Amygdala (tissue), 56 donors: ENCODE measurements around the gene ATP6V0A1.
A peak's percentile ranks its signal among the peaks of the same experiment; 100 is the strongest.
"Not testable (repeated sequence)": the region's sequence is repeated elsewhere in the genome, so short reads cannot be mapped to it uniquely, and the experiment has no call there.

Source experiments
- DNase-seq, 56 donors: peaks; one replicate each; lab custom pipeline; 2025; lab: John Stamatoyannopoulos, UW

ATP6V0A1 gene

DNA sequence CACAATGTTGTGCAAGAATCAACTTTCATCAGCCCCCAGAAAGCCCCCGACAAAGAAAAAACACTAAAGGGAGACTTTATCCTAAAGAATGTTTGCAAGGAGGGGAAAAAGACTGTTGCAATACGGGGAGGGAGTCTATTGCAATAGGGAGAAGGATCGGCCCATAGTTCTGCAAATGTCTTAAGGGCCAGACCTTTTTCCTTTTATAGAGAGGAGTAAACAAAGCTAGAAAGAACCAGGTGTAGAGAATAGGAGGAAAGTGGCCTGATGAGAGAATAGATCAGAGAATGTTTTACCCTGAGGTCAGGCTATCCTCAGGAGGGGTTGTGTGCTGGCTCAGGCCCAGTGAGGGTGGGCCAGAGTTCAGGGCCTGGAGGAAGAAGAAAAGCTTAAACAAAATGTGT lies 26.9 kb upstream of the ATP6V0A1 start:
- DNase-seq = no peak

DNA sequence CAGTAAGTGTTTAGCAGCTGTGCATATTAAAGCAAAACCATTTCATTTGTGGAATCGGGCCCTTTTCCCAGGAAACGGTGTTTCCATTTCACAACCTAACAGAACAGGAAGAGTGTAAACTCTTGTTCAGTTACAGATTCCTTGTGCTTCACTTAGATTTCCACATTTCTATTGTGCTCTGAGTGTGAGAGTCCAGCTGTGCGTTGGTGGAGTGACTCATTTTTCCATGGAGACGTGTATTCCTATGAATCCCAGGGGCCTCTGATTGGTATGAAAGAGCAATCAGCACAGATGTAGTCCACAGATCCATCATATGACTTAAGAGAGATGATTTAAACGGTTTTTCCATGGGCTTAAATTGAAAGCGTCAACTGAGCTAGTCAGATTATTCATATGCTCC lies 22.3 kb upstream of the ATP6V0A1 start:
- DNase-seq = peak in 1 of 56 donors; percentile 10

DNA sequence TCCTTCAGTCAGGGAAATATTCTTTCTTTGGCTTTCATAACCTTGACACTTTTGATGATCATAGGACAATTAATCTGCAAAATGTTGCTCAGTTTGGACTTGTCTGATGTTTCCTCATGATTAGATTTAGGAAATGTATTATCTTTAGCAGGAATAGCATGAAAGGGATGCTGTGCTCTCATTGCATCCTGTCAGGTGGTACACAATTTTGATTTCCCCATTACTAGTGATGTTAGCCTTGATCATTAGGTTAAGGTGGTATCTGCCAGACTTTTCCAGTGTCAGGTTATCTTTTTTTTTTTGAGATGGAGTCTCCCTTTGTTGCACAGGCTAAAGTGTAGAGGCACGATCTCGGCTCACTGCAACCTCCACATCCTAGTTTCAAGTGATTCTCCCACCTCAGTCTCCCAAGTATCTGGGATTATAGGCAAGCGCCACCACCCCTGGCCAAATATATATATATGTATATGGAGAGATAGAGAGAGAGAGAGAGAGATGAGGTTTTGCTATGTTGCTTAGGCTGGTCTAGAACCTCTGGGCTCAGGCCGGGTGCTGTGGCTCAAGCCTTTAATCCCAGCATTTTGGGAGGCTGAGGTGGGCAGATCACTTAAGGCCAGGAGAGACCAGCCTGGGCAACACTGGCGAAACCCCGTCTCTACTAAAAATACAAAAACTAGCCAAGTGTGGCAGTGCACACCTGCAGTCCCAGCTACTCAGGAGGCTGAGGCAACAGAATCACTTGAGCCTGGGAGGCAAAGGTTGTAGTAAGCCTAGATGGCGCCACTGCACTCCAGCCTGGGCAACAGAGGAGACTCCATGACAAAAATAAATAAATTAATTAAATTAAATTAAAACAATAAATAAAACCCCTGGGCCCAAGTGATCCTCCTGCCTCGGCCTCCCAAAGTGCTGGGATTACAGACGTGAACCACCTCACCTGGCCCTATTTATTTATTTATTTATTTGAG lies 19.8 kb upstream of the ATP6V0A1 start:
- DNase-seq = no peak

DNA sequence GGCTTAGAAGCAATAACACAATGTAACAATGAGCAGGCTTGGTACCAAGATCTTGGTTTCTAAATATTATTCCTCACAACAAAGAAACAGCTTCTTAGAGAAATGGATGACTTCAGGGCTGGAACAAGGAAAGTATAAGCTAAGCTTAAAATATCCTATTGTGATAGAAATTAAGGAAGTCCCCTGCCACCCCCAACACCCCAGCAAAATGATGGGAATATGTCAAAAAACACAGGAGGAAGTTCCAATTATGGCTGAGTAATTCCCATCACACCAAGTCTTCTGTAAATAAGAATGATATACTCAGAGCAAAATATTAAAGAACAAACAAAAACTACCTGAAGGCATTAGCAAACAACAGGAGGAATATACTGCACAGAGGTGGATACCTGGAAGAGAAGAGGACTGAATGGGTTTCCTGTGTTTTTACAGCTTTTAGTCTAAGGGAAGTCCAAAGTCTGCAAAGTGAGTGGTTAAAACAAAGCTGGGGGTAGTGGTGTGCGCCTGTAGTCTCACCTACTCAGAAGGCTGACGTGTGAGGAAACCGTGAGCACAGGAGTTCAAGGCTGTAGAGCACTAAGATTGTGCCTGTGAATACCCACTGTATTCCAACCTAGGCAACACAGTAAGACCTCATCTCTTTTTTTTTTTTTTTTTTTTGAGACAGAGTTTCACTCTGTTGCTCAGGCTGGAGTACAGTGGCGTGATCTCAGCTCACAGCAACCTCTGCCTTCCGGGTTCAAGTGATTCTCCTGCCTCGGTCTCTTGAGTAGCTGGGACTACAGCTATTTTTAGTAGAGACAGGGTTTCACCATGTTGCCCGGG lies 17.1 kb upstream of the ATP6V0A1 start:
- DNase-seq = no peak

DNA sequence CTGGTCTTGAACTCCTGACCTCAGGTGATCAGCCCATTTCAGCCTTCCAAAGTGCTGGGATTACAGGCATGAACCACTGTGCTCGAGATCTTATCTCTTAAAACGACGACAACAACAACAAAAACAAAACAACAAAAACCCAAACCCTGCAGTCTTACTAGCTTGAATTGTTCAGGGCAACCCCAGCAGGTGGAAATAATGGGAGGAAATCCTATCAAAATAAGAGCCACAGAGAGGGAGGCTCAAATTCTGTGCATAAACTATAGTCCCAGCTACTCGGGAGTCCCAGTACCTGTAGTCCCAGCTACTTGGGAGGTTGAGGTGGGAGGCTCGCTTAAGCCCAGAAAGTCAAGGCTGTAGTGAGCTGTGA lies 16.5 kb upstream of the ATP6V0A1 start:
- no peak for DNase-seq

DNA sequence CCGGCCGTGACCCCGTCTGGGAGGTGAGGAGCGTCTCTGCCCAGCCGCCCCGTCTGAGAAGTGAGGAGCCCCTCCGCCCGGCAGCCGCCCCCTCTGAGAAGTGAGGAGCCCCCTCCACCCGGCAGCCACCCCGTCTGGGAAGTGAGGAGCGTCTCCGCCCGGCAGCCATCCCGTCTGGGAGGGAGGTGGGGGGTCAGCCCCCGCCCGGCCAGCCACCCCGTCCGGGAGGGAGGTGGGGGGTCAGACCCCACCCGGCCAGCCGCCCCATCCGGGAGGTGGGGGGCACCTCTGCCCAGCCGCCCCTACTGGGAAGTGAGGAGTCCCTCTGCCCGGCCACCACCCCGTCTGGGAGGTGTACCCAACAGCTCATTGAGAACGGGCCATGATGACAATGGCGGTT lies 9.5 kb upstream of the ATP6V0A1 start:
- DNase-seq = not testable (repeated sequence)

DNA sequence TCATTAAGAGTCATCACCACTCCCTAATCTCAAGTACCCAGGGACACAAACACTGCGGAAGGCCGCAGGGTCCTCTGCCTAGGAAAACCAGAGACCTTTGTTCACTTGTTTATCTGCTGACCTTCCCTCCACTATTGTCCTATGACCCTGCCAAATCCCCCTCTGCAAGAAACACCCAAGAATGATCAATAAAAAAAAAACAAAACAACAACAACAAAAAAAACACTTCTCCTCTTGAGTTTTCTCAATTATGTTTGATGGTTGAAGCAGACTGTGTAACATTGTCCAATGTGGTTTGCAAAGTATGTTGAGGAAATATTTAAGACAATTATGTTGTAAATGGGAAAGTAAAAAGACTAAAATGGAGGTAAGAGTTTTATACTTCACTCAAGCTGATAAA lies 8.8 kb upstream of the ATP6V0A1 start:
- not testable (repeated sequence) for DNase-seq

DNA sequence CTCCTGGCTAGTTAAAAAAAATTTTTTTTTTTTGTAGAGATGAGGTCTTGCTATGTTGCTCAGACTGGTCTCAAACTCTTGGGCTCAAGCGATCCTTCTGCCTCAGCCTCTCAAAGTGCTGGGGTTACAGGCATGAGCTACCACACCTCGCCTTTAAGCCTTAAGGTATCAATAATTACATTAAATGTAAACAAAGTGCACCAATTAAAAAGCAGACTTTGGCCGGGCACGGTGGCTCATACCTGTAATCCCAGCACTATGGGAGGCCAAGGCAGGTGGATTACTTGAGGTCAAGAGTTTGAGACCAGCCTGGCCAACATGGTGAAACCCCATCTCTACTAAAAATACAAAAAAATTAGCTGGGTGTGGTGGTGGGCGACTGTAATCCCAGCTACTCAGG lies 7.4 kb upstream of the ATP6V0A1 start:
- DNase-seq = not testable (repeated sequence)

DNA sequence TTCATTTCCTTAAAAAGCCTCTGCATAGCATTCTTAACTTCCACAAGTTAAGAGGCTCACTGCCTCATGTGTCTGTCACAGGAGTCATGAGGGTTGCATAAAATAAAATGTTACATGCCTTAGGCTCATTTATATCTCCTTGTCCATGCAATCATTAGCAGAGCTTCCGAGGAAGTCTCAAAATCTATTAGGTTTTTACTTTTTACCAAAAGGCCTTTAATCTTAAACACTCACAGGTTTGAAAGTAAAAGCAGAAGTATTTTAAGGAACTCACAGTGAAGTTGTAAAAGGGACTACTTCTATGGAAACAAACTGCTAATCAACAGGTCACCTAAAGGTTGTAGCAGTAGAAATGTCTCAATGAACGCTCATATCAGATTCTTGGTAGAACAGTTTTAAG lies 5.2 kb upstream of the ATP6V0A1 start:
- DNase-seq = no peak

DNA sequence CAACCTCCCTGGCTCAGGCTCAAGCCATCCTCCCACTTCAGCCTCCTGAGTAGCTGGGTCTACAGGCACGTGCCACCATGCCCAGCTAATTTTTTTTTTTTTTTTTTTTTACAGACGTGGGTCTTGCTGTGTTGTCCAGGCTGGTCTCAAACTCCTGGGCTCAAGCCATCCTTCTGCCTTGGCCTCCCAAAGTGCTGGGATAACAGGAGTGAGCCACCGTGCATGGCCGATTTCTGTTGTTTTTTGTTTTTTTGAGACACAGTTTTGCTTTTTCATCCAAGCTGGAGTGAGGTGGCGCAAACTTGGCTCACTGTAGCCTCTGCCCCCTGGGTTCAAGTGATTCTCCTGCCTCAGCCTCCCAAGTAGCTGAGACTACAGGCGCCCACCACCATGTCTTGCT lies 3.7 kb upstream of the ATP6V0A1 start:
- not testable (repeated sequence) for DNase-seq

DNA sequence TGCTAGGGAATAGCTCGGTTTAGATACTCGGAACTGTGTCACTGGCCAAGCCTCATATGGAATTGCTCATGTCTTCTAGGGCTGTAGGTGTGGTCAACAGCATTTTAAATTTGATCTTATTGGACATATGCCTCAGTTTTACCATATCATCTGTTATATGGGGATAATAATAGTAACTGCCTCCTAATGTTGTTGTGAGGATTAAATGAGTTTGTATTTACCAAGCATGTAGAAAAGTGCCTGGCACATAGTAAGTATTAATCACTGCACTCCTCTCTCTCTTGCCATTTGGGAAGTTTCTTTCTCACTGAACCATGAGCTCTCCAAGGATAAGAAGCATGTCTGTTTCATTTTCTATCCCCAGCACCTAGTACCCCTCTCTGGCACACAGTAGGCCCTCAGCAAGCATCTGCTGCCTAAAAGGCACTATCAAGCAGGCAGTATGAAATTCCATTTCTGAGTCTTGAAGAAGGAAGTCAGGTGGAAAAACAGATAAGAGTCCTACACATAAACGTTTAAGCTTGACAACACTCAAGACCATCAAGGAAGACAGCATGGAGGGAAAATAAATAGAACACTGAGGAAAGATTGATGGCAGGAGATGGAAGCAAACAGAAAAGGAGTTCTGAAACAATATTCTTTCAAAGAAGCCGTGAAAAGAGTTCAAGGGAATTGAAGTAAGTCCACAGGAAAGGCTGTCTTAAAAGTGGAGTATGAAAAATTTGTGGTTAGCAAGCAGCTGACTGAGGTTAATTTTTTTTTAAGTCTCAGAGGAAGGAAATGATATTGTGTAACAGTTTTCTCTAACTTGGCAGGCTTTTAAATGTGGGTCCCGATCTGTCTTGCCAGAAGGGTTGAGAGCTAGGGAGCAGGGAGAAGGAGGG lies 2.2 kb upstream of the ATP6V0A1 start:
- DNase-seq = no peak

DNA sequence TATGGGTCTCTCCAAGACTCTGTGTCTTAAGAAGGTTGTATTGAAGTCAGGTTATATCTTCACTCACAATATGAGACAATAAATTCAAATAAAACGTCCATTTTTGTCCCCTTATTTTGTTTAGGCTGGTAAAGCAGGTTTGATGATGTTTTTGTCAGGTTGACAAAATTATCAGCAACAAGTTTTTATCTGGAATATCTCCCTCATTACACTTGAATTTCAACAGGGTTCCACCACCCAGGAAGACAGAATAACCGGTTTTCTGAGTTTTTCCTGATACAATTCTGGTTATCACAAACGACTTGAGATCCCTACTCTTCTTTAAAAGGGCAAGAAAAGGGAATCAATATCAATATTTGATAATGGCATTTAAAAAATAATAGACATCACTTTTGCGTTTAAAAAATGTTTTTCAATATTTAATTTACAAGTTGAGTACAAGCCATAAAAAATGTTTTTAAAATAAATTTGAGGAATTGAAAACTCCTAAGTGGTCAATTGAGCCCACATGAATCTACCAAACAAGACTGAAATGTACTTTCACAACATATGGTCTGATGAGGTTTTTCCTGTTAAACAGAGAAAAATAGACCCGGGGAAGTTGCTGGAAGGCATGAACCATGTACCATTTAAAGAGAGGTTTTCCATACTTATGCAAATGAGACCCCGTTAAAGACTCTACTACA lies 1.4 kb upstream of the ATP6V0A1 start:
- no peak for DNase-seq

DNA sequence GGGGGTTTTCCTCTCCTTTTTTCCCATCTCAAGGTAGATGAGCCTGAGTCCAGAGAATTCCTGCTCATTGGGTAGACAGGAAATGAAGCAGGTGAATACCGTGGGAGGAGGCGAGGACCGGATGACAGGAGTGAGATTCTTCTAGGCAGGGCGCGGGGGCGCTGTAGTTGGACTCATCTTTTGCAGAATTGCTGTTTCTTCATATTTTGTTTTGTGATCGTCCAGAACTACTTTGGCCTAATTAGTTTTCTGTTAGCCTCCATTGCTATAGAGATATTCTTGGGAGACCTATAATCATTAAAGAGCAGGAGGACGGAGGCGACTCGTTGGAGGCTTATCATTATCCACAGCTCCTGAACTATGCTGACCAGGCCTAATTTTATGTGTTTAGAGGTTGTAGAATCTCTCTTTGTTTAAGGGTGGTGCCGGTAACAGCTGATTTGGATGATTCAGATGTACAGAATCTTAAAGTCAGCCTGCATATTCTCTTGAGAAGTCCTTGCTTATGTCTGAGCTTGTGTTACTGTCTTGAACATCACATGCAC lies 650 bp downstream of the ATP6V0A1 start:
- peak in 46 of 56 donors; percentile 8 to 75 (median 37) for DNase-seq

DNA sequence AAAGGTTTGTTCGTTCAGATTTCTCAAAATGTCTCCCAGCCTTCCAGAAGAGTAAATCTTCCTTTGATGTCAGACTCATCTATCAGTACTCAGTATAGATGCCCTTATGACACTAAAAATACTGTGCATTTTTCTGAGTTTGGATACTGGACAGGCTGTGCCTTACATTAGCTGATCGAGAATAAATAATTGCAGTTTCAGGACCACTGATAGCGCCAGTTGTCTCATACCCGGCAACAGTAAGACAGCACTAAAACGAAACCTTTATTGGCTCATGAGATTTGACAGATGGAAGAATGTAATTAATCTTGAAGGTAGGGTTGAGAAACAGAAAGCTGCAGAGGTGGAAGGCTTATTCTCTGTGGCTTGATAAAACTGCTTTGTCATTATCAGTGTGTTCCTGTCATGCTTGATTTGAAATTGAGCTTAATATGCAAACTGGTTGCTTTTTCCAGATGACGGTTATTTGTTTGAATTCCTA lies 1.2 kb downstream of the ATP6V0A1 start:
- DNase-seq = peak in 1 of 56 donors; percentile 23

DNA sequence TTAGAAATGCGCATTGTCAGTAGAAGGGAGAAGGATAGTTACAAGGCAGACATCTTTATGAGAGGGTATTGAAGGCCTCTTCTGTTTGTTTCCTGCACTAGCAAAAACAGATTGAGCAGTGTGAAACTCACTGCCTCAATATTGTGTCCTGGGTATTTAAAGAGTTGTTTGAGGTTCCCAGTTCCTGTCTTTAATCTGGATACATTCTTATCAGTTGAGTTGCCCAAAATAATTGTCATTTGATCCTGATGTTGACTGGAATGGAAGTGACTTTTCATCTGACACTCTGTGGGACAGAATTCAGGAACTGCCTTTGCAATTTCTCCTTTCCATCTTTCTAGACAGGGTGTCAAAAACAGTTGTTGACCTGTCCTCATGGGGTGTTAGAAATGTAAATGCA lies 1.7 kb downstream of the ATP6V0A1 start:
- no peak for DNase-seq

DNA sequence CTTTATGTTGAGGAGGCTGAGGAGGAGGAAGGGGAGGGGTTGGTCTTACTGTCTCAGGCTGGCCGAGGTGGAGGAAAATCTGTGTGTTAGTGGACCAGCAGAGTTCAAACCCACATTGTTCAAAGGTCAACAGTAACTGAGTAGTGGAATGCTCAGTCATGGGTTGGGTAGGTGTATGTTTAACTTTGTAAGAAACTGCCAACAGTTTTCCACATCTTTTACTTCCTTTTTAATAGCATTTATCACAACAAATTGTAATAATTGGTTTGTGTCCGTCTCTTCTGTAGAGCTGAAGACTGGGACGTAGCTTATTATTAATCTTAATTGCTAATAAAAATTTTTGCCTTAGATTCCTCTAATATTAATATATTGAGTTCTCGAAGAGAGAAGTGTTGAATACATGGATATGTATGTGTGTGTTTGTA lies 5.3 kb downstream of the ATP6V0A1 start:
- no peak for DNase-seq

DNA sequence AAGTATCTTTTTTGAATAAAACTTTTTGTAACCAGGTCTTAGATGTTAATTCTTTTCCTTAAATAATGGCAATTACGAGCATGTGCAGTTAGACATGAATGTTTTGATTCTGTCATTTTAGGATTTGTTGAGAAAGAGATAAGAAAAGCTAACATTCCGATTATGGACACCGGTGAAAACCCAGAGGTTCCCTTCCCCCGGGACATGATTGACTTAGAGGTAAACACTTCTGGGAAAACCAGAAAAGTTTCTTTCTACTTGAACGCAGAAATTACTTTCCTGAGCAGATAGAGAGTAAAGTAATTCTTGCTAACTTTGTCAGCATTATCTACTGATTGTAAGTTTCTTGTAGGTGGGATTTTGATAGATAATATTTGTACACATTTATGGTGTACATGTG lies 9.2 kb downstream of the ATP6V0A1 start:
- DNase-seq = no peak

DNA sequence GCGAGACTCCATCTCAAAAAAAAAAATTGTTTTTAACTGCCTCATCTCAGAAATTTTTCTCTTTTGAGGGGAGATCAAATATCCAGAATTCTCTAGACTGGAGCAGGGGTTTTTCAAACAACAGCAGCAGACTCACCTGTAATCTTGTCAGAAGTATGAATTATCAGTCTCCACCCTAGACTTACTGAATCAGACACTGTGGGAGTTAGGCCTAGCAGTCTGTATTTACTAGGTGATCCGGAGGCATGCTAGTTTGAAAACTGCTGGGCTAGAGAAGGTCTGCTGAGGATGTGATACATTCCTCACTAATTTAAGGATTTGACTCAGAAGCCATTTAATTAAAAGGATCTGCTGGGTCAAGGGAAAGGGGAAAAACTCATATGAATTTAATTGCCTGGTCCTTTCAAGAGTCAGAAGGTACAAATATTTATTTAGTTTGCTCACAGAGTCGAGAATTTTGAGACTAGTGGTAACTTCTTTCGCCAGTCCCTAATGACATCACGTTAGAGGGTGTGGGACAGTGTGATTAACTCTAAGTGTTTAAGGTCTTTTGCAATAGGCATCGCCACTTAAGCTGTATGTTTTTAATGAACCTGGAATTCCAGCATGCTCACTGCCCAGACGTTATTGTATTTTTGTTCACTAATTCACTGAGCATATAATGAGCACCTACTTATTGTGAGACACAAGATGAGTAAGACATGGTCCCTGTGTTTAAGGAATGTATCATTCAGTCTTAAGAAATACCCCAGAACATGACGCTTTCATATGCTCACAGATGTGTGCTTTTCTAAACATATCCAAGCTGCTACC lies 14.2 kb downstream of the ATP6V0A1 start:
- DNase-seq = no peak

DNA sequence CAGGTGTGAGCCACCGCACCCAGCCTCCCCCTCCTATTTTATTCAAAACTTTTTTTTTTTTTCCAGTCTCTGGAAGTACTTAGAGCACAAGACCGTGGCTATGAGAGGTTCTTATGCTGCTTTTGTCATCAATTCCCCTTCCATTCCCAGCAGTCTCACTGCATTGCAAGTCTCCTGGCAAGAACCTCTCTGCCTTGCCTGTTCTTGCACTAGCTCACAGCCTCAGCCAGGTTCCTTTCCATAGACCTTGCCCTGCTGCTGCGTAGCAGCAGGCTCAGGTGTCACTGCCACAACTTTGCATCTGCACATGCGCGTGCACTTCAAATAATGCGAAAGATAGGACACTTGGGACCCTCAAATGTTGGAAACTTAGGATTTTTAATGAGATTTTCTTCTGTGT lies 15.6 kb downstream of the ATP6V0A1 start:
- DNase-seq = no peak
